K562 (cell line): ENCODE results near the gene NAT14. TPM values are rescaled to one million over a fixed set of nuclear protein-coding genes. Genes with fewer than 3 reads are reported as not detected.

Experiments
- ATF6 ChIP-seq: sonication (generic); formaldehyde crosslinking; IDR thresholded peaks from 2 replicates; pipeline ENCODE4 v1.4.0; 2020; ENCODE audit warnings: mild to moderate bottlenecking, missing genetic modification reagents
- BRF1 ChIP-seq: IDR thresholded peaks from 3 replicates; pipeline ENCODE4 v1.6.1; 2011; ENCODE audit warnings: borderline replicate concordance, mild to moderate bottlenecking; ENCODE audit not compliant: insufficient read length; ENCODE audit errors: extremely low read depth
- ELF4 ChIP-seq: fragments of 450-650 bp; formaldehyde crosslinking; IDR thresholded peaks from 2 replicates; pipeline ENCODE4 v1.4.0; 2022; ENCODE audit warnings: missing genetic modification characterization
- HDAC6 ChIP-seq: IDR thresholded peaks from 2 replicates; pipeline ENCODE4 v1.6.1; 2012; ENCODE audit warnings: low read depth, mild to moderate bottlenecking, control low read depth, inconsistent platforms, low read length, moderate library complexity
- HDGF ChIP-seq: fragments of 450-650 bp; IDR thresholded peaks from 2 replicates; pipeline ENCODE4 v1.6.1; 2016
- KDM5B ChIP-seq: fragments of 200-600 bp; sonication (generic); IDR thresholded peaks from 2 replicates; pipeline ENCODE4 v1.6.1; 2012; ENCODE audit warnings: low read depth, mild to moderate bottlenecking, moderate library complexity, low read length, control low read depth, inconsistent platforms; ENCODE audit not compliant: insufficient replicate concordance
- MAFK ChIP-seq: IDR thresholded peaks from 2 replicates; pipeline ENCODE4 v1.6.1; 2011; ENCODE audit warnings: low read length, improper control_type of control experiment
- MEIS2 ChIP-seq: fragments of 450-650 bp; IDR thresholded peaks from 2 replicates; pipeline ENCODE4 v1.6.1; 2014; ENCODE audit warnings: mild to moderate bottlenecking; ENCODE audit not compliant: partially characterized antibody
- NCOA1 ChIP-seq: fragments of 450-650 bp; IDR thresholded peaks from 2 replicates; pipeline ENCODE4 v1.6.1; 2016; ENCODE audit warnings: low read depth
- NONO ChIP-seq, 2 experiments: fragments of 200-400 bp in 1 of 2; fragments of 450-650 bp in 1 of 2; formaldehyde crosslinking in 1 of 2; IDR thresholded peaks; 2 replicates each; pipeline ENCODE4 v1.6.1; 2017; ENCODE audit warnings: low read depth in 2 of 2, mild to moderate bottlenecking in 2 of 2, moderate library complexity in 2 of 2, low read length in 1 of 2
- PHF8 ChIP-seq: fragments of 200-600 bp; sonication (generic); IDR thresholded peaks from 2 replicates; pipeline ENCODE4 v1.6.1; 2012; ENCODE audit warnings: mixed run types, mild to moderate bottlenecking, inconsistent platforms, low read length, moderate library complexity, borderline replicate concordance
- POLR2A ChIP-seq: fragments of 450-650 bp; conservative IDR thresholded peaks from 2 replicates; pipeline ENCODE4 v1.6.1; 2016
- PRMT5 ChIP-seq: sonication (generic); formaldehyde crosslinking; IDR thresholded peaks from 2 replicates; pipeline ENCODE4 v1.5.0; 2020; ENCODE audit warnings: missing genetic modification reagents
- RBM17 ChIP-seq: fragments of 200-400 bp; formaldehyde crosslinking; IDR thresholded peaks from 2 replicates; pipeline ENCODE4 v1.6.1; 2017; ENCODE audit warnings: low read depth, mild to moderate bottlenecking, low read length, borderline replicate concordance
- SMARCA4 ChIP-seq: fragments of 450-650 bp; IDR thresholded peaks from 2 replicates; pipeline ENCODE4 v1.6.1; 2016
- TFAM ChIP-seq: fragments of 250-450 bp; sonication (Bioruptor Pico); conservative IDR thresholded peaks from 2 replicates; pipeline ENCODE4 v1.5.0; 2021; ENCODE audit warnings: mild to moderate bottlenecking, moderate library complexity
- XRCC3 ChIP-seq: fragments of 450-650 bp; IDR thresholded peaks from 2 replicates; pipeline ENCODE4 v1.6.1; 2017; ENCODE audit warnings: mild to moderate bottlenecking, moderate library complexity
- ZNF217 ChIP-seq: sonication (generic); formaldehyde crosslinking; IDR thresholded peaks from 2 replicates; pipeline ENCODE4 v1.8.0; 2022; ENCODE audit warnings: mild to moderate bottlenecking, missing genetic modification reagents
- ZNF253 ChIP-seq: fragments of 250-450 bp; sonication (Bioruptor Pico); conservative IDR thresholded peaks from 2 replicates; pipeline ENCODE4 v1.6.1; 2021; ENCODE audit warnings: mild to moderate bottlenecking
- ZNF551 ChIP-seq: fragments of 250-450 bp; sonication (Bioruptor Pico); IDR thresholded peaks from 2 replicates; pipeline ENCODE4 v1.5.0; 2021; ENCODE audit warnings: mild to moderate bottlenecking, moderate library complexity
- polyA plus RNA-seq, 8 experiments: library from polyadenylated mRNA; depleted of rRNA in 4 of 8; stranded (reverse) in 5 of 8; unstranded in 3 of 8; fragments of >200 nt; fragmentation: Nextera tagmentation in 2 of 8; fragmentation: Illumina TruSeq in 1 of 8; extraction: Ambion mirVana in 2 of 8; extraction: Trizol in 1 of 8; gene quantifications; 2 replicates each; pipeline versions ENCODE4 v1.2.1 to v1.2.3, GENCODE V29; 2011 to 2014; ENCODE audit warnings: inconsistent platforms in 1 of 8, missing spikeins in 1 of 8
- total RNA-seq, 7 experiments: library from RNA; depleted of rRNA in 6 of 7; stranded (reverse); fragments of >200 nt in 6 of 7; fragmentation: Illumina TruSeq in 2 of 7; extraction: Trizol in 2 of 7; gene quantifications; 2 replicates each; pipeline versions ENCODE4 v1.2.1 to v1.2.3, GENCODE V29; 2011 to 2021; ENCODE audit warnings: low replicate concordance in 1 of 7
- TF ChIP-seq, protein P1 (sequence below): fragments of 450-650 bp; IDR thresholded peaks from 2 replicates; pipeline ENCODE4 v1.6.1; 2016; ENCODE audit warnings: low read depth

NAT14 gene
- total and polyA plus RNA-seq, 9 of the 15 experiments (the other 6 are each of a cell fraction or from before 2014, with no cell fraction given), result 2.4 to 77.0 (median 26.7) TPM

DNA sequence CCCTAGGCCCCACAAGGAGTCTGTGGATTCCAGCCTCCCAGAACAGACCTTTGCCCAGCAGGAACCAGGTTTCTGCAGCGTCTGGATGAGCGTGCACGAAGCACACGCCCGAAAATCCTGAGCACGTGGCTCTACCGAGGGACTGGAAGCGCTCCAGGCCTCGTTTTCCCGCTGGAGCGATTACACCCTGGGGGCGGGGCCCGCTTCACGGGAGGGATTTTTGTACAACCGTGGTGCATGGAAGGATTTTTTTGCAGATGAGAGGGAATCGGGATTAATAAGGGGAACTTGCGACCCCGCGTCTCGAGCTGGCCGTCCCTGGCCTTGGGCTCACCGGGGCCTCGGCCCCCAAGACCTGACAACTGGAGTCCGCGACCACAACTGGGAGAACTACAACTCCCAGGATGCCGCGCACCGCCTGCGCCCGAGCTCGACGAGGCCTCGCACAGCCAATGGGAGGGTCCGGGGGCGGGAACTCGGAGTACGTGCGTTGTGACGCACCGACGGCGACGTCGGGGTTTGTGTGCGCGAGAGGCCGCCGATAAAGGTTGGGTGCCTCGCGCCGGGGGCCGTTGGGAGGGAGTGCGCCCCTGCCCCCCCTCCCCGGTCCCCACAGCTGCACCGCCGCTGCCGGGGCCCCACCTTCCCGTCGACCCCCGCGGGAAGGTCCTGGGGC, 8.8 kb upstream of the NAT14 start, which contains the start of gene ZNF628 (continued):
- TF ChIP-seq RBM17 (no peak), MEIS2 (no peak), ZNF551 (no peak), XRCC3 (no peak), TFAM (CRISPR knock-in tag) (no peak), KDM5B (no peak), ZNF253 (no peak), NCOA1 (peak; percentile 58), ZNF217 (CRISPR knock-in tag) (no peak), BRF1 (no peak), MAFK (0 out of 2 replicates have a peak, but pooled peaks have one; percentile 12), NONO (IDR thresholded peaks at IDR 0.05; ENCODE audit: low read depth in 2 of 2, low read length in 1 of 2) (no peak), ELF4 (CRISPR knock-in tag) (no peak), POLR2A (peak; percentile 70), SMARCA4 (no peak), HDAC6 (no peak), PRMT5 (CRISPR knock-in tag) (no peak), PHF8 (peak; percentile 69; the same call in 1 of the 2 replicates), HDGF (no peak), ATF6 (CRISPR knock-in tag) (peak; percentile 96)
- TF ChIP-seq, protein P1, sequence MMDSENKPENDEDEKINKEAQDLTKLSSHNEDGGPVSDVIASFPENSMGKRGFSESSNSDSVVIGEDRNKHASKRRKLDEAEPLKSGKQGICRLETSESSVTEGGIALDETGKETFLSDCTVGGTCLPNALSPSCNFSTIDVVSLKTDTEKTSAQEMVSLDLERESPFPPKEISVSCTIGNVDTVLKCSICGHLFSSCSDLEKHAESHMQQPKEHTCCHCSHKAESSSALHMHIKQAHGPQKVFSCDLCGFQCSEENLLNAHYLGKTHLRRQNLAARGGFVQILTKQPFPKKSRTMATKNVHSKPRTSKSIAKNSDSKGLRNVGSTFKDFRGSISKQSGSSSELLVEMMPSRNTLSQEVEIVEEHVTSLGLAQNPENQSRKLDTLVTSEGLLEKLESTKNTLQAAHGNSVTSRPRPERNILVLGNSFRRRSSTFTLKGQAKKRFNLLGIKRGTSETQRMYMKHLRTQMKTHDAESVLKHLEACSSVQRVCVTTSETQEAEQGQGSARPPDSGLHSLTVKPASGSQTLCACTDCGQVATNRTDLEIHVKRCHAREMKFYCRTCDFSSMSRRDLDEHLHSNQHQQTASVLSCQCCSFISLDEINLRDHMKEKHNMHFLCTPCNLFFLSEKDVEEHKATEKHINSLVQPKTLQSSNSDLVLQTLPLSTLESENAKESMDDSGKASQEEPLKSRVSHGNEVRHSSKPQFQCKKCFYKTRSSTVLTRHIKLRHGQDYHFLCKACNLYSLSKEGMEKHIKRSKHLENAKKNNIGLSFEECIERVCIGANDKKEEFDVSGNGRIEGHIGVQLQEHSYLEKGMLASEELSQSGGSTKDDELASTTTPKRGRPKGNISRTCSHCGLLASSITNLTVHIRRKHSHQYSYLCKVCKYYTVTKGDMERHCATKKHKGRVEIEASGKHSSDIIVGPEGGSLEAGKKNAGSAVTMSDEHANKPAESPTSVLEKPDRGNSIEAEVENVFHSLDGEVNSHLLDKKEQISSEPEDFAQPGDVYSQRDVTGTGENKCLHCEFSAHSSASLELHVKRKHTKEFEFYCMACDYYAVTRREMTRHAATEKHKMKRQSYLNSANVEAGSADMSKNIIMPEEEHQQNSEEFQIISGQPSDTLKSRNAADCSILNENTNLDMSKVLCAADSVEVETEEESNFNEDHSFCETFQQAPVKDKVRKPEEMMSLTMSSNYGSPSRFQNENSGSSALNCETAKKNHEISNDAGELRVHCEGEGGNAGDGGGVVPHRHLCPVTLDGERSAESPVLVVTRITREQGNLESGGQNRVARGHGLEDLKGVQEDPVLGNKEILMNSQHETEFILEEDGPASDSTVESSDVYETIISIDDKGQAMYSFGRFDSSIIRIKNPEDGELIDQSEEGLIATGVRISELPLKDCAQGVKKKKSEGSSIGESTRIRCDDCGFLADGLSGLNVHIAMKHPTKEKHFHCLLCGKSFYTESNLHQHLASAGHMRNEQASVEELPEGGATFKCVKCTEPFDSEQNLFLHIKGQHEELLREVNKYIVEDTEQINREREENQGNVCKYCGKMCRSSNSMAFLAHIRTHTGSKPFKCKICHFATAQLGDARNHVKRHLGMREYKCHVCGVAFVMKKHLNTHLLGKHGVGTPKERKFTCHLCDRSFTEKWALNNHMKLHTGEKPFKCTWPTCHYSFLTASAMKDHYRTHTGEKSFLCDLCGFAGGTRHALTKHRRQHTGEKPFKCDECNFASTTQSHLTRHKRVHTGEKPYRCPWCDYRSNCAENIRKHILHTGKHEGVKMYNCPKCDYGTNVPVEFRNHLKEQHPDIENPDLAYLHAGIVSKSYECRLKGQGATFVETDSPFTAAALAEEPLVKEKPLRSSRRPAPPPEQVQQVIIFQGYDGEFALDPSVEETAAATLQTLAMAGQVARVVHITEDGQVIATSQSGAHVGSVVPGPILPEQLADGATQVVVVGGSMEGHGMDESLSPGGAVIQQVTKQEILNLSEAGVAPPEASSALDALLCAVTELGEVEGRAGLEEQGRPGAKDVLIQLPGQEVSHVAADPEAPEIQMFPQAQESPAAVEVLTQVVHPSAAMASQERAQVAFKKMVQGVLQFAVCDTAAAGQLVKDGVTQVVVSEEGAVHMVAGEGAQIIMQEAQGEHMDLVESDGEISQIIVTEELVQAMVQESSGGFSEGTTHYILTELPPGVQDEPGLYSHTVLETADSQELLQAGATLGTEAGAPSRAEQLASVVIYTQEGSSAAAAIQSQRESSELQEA, result no peak
